ENCODE measurements around the gene CBARP. TPM values are rescaled to one million over a fixed set of nuclear protein-coding genes. Genes with fewer than 3 reads are reported as not detected.

CBARP gene
- total and polyA plus RNA-seq, 2 donors: 0.09 to 0.37 TPM

DNA sequence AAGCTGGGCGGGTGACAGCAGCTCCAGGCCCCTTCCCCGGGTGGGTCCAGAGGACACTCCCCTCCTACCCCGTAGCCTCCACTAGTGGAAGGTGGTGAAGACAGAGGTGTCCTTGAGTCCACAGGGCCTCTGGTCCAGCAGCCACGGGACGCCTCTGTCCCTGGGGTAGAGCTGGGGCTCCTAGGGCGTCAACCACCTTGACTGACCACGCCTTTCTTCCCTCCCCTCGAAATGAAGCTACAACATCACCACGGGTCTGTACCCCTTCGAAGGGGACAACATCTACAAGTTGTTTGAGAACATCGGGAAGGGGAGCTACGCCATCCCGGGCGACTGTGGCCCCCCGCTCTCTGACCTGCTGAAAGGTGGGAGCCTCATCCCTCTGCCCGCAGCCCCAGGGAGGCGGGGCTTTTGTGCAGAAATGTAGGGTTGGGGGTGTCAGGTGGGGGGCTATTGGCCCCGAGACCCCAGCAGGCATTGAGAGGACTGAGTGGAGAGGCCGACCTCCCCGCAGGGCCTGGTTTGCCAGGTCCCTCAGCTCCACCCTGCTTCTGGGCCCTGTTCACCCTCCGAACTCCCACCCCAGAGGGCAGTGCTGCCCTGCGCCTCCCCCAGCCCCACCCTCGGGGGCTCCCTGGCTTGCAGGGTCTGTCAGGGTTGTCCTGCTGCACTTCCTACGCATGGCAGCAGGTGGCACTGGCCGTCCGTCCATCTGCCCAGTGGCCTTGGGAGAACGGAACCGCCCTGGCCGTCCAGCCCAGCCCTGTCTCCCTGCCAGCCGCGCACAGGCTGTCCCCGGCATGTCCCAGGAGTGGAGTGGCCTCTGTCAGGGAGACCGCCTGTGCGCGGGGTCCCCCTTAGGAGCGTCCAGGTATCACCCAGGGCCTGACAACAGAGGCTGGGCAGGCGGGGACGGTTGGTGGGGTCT lies 16.6 kb downstream of the CBARP start:
- DNase-seq (ENCODE audit: low read depth in 6 of 9, low spot score in 9 of 9): no peak
- no peaks in the 10 kb centered on the region for H3K4me1 ChIP-seq (ENCODE audit: control insufficient read depth in 2 of 2, insufficient read depth in 2 of 2, low read length in 2 of 2)
- no peak overlapping the region for H3K27ac ChIP-seq (ENCODE audit: low read depth in 1 of 2, low read length in 1 of 2)
- peaks cover 52 to 65% of the 10 kb centered on the region in 2 donors for H3K36me3 ChIP-seq (ENCODE audit: control insufficient read depth in 2 of 2, insufficient read depth in 2 of 2, low read length in 1 of 2)
- no peak overlapping the region for H3K4me3 ChIP-seq (ENCODE audit: low read length in 2 of 2)
- H3K27me3 ChIP-seq (ENCODE audit: control insufficient read depth in 2 of 2, insufficient read depth in 1 of 2, low read length in 1 of 2): no peaks in the 10 kb centered on the region
- WGBS: 98% methylated on average over 38 of the region's 38 CpGs
- no peaks in the 10 kb centered on the region for H3K9me3 ChIP-seq (ENCODE audit: control insufficient read depth in 2 of 2, insufficient read depth in 1 of 2, low read length in 1 of 2)

DNA sequence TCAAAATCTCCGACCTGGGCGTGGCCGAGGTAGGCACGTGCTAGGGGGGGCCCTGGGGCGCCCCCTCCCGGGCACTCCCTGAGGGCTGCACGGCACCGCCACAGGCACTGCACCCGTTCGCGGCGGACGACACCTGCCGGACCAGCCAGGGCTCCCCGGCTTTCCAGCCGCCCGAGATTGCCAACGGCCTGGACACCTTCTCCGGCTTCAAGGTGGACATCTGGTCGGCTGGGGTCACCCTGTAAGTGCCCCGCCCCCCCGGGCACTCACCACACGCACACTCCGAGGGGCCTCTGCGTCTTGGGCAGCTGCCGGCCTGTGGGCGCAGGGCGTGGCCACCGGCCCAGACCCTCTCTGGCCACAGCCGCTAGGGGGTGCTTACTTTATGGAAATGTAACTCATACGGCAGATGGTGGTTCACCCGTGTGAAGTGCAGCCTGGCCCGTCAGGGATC lies 17.3 kb downstream of the CBARP start:
- Histone ChIP-seq H3K27me3 (ENCODE audit: control insufficient read depth in 2 of 2, insufficient read depth in 1 of 2, low read length in 1 of 2) (no peaks in the 10 kb centered on the region), H3K36me3 (ENCODE audit: control insufficient read depth in 2 of 2, insufficient read depth in 2 of 2, low read length in 1 of 2) (peaks cover 50 to 61% of the 10 kb centered on the region in 2 donors), H3K4me3 (ENCODE audit: low read length in 2 of 2) (no peak overlapping the region), H3K9me3 (ENCODE audit: control insufficient read depth in 2 of 2, insufficient read depth in 1 of 2, low read length in 1 of 2) (no peaks in the 10 kb centered on the region), H3K27ac (ENCODE audit: low read depth in 1 of 2, low read length in 1 of 2) (no peak overlapping the region), H3K4me1 (ENCODE audit: control insufficient read depth in 2 of 2, insufficient read depth in 2 of 2, low read length in 2 of 2) (no peaks in the 10 kb centered on the region)
- no peak for DNase-seq (ENCODE audit: low read depth in 6 of 9, low spot score in 9 of 9)
- WGBS: 98% methylated on average over 33 of the region's 33 CpGs

DNA sequence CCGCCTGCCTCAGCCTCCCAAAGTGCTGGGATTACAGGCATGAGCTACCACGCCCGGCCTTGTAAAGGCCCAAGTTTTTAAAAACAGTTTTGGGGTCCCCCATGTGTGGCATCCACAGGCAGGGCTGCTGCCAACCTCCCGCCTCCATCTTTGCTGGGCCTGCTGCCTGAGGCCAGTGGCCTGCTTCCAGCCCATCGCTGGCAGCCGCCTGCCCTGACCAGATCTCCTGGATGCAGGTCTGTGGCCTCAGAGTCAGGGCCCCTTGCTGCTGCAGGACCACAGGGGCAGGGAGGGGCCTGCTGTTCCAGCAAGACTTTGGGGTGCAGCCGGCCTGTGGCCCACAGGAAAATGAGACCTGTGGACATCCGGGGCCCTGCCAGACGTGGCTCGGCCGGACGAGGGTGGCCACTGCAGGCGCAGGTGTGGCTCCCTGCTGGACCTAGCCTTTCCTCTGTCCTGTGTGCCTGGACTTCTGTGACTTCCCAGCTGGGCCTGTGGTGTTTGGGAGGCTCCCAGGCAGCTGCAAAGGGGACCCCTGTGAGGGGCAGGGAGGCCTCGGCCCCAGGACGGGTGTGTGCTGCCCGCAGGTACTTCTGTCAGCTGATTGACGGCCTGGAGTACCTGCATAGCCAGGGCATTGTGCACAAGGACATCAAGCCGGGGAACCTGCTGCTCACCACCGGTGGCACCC lies 17.9 kb downstream of the CBARP start:
- no peaks in the 10 kb centered on the region for H3K4me1 ChIP-seq (ENCODE audit: control insufficient read depth in 2 of 2, insufficient read depth in 2 of 2, low read length in 2 of 2)
- H3K9me3 ChIP-seq (ENCODE audit: control insufficient read depth in 2 of 2, insufficient read depth in 1 of 2, low read length in 1 of 2): no peaks in the 10 kb centered on the region
- no peak overlapping the region for H3K27ac ChIP-seq (ENCODE audit: low read depth in 1 of 2, low read length in 1 of 2)
- H3K4me3 ChIP-seq (ENCODE audit: low read length in 2 of 2): no peak overlapping the region
- H3K27me3 ChIP-seq (ENCODE audit: control insufficient read depth in 2 of 2, insufficient read depth in 1 of 2, low read length in 1 of 2): no peaks in the 10 kb centered on the region
- 98% methylated on average over 19 of the region's 19 CpGs for WGBS
- DNase-seq (ENCODE audit: low read depth in 6 of 9, low spot score in 9 of 9): no peak
- peaks cover 48 to 60% of the 10 kb centered on the region in 2 donors for H3K36me3 ChIP-seq (ENCODE audit: control insufficient read depth in 2 of 2, insufficient read depth in 2 of 2, low read length in 1 of 2)

DNA sequence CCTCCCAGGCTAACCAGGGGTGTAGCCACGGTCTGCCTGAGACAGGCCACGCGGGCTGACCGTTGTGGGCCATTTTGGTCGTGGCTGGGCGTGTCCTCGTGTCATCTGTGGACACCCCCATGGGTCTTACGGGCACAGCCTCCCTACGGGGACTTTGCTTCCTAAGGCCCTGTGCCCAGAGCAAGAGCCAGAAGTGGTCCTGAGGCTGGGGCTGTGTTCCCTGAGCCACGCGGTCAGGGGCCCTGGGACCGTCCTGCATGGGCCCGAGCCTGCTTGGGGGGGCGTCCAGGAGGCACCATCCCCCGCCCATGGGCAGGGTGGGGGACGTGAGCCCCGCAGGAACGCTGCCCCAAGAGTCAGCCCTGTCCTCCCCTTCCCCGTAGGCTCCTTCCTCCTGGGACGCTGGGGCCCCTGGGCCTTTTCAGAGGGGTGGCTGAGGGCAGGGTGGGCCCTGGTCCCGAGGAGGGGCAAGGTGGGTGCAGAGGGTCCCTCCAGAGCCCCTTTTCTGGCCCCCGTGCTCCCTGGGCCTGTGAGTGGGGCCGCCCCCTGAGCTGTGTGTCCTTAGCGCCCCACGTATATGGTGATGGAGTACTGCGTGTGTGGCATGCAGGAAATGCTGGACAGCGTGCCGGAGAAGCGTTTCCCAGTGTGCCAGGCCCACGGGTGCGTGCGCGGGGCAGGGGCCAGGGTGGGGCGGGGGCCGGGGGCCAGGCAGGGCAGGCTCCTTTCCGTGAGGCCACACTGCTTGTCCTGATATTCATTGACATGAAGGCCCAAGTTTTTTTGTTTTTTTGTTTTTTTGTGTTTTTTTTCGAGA lies 18.8 kb downstream of the CBARP start:
- no peak for DNase-seq (ENCODE audit: low read depth in 6 of 9, low spot score in 9 of 9)
- peaks cover 5 to 7% of the 10 kb centered on the region in 2 donors for H3K4me1 ChIP-seq (ENCODE audit: control insufficient read depth in 2 of 2, insufficient read depth in 2 of 2, low read length in 2 of 2)
- peaks cover 41 to 55% of the 10 kb centered on the region in 2 donors for H3K36me3 ChIP-seq (ENCODE audit: control insufficient read depth in 2 of 2, insufficient read depth in 2 of 2, low read length in 1 of 2)

DNA sequence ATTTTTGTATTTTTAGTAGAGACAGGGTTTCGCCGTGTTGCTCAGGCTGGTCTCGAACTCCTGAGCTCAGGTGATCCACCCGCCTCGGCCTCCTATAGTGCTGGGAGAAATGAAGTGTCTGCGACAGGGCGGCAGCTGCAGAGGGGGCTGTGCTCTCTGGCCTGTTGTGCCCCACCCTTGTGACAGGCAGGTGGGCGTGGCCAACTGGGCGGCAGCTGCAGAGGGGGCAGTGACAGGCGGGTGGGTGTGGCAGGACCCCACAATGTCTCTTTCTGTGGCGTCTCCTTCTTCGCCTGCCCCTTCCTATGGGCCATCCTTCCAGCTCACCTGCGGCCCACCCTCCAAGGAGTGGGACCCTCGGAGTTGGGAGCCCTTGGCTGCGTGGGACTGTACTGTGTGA lies 20.4 kb downstream of the CBARP start:
- Histone ChIP-seq H3K27ac (ENCODE audit: low read depth in 1 of 2, low read length in 1 of 2) (no peak overlapping the region), H3K36me3 (ENCODE audit: control insufficient read depth in 2 of 2, insufficient read depth in 2 of 2, low read length in 1 of 2) (peaks cover 28 to 43% of the 10 kb centered on the region in 2 donors), H3K9me3 (ENCODE audit: control insufficient read depth in 2 of 2, insufficient read depth in 1 of 2, low read length in 1 of 2) (no peaks in the 10 kb centered on the region), H3K4me3 (ENCODE audit: low read length in 2 of 2) (no peak overlapping the region), H3K27me3 (ENCODE audit: control insufficient read depth in 2 of 2, insufficient read depth in 1 of 2, low read length in 1 of 2) (no peaks in the 10 kb centered on the region), H3K4me1 (ENCODE audit: control insufficient read depth in 2 of 2, insufficient read depth in 2 of 2, low read length in 2 of 2) (peaks cover 6 to 15% of the 10 kb centered on the region in 2 donors)
- 97% methylated on average over 15 of the region's 15 CpGs for WGBS
- no peak for DNase-seq (ENCODE audit: low read depth in 6 of 9, low spot score in 9 of 9)

More for the DNA sequence above, 18.8 kb downstream of the CBARP start:
- no peaks in the 10 kb centered on the region for H3K9me3 ChIP-seq (ENCODE audit: control insufficient read depth in 2 of 2, insufficient read depth in 1 of 2, low read length in 1 of 2)
- 97% methylated on average over 37 of the region's 37 CpGs for WGBS
- no peaks in the 10 kb centered on the region for H3K27me3 ChIP-seq (ENCODE audit: control insufficient read depth in 2 of 2, insufficient read depth in 1 of 2, low read length in 1 of 2)
- no peak overlapping the region for H3K4me3 ChIP-seq (ENCODE audit: low read length in 2 of 2)
- no peak overlapping the region for H3K27ac ChIP-seq (ENCODE audit: low read depth in 1 of 2, low read length in 1 of 2)

DNA sequence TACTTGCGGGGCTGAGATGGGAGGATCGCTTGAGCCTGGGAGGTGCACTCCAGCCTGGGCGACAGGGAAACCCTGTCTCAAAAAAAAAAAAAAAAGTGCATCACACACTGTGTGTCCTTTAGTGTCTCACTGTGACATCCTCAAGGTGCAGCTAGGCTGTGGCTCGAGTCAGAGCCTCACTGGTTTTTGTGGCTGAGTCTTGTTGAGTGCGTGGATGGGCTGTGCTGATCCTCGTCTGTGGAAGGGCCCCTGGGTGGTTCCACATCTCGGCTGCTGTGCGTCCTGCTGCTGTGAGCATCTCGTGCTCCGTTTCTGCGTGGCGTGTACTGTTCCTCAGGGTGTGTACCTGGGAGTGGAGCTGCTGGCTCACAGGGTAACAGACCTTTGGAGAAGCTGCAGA lies 21.0 kb downstream of the CBARP start:
- H3K27me3 ChIP-seq (ENCODE audit: control insufficient read depth in 2 of 2, insufficient read depth in 1 of 2, low read length in 1 of 2): no peaks in the 10 kb centered on the region
- H3K4me1 ChIP-seq (ENCODE audit: control insufficient read depth in 2 of 2, insufficient read depth in 2 of 2, low read length in 2 of 2): peaks cover 6 to 15% of the 10 kb centered on the region in 2 donors
- DNase-seq (ENCODE audit: low read depth in 6 of 9, low spot score in 9 of 9): no peak
- H3K36me3 ChIP-seq (ENCODE audit: control insufficient read depth in 2 of 2, insufficient read depth in 2 of 2, low read length in 1 of 2): peaks cover 30 to 38% of the 10 kb centered on the region in 2 donors
- WGBS: 97% methylated on average over 12 of the region's 12 CpGs
- H3K27ac ChIP-seq (ENCODE audit: low read depth in 1 of 2, low read length in 1 of 2): no peak overlapping the region
- H3K4me3 ChIP-seq (ENCODE audit: low read length in 2 of 2): no peak overlapping the region
- H3K9me3 ChIP-seq (ENCODE audit: control insufficient read depth in 2 of 2, insufficient read depth in 1 of 2, low read length in 1 of 2): no peaks in the 10 kb centered on the region

DNA sequence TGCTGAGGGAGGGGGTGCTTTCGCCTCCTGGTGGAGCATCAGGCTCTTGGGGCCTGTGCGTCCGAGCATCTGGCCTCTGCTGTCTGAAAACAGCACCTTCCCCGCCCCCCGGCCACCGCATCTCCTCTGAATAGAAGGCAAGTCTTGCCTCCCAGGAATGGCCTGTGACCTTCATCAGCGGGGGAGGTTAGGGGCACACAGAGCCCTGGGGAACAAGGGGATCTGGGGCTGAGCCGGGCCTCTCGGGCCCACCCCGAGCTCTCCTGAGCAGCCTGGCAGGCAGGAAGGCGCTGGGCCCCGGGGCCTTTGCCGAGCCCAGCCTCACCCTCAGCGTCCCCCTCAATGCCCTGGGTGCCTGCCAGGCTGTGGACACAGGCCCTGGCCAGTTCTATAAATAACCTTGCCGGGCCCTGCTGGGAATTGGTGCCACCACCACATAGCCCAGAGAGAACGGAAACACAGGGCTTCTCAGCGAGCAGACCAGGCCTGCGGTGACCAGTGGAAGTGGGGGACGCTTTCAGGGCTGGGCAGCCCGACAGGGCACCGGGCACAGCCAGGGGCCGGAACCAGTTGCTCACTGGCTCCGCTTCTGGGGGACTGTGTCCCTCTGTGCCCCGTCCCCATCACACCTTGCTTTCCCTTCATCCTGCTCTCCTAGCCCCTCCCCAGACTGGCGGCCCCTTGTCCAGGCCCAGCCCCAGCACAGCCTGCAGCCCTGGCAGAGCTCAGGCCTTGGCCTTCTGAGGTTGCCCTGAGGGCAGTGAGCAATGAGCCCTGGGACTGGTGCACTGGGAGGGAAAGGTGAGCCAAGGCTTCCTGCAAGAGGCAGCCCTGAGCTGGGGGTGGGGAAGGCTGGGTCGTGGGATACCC lies 22.7 kb downstream of the CBARP start:
- Histone ChIP-seq H3K4me1 (ENCODE audit: control insufficient read depth in 2 of 2, insufficient read depth in 2 of 2, low read length in 2 of 2) (peaks cover 6 to 15% of the 10 kb centered on the region in 2 donors), H3K4me3 (ENCODE audit: low read length in 2 of 2) (no peak overlapping the region), H3K27me3 (ENCODE audit: control insufficient read depth in 2 of 2, insufficient read depth in 1 of 2, low read length in 1 of 2) (no peaks in the 10 kb centered on the region), H3K9me3 (ENCODE audit: control insufficient read depth in 2 of 2, insufficient read depth in 1 of 2, low read length in 1 of 2) (no peaks in the 10 kb centered on the region), H3K36me3 (ENCODE audit: control insufficient read depth in 2 of 2, insufficient read depth in 2 of 2, low read length in 1 of 2) (peaks cover 22 to 31% of the 10 kb centered on the region in 2 donors), H3K27ac (ENCODE audit: low read depth in 1 of 2, low read length in 1 of 2) (no peak overlapping the region)
- WGBS: 95% methylated on average over 26 of the region's 26 CpGs
- DNase-seq (ENCODE audit: low read depth in 6 of 9, low spot score in 9 of 9): no peak

DNA sequence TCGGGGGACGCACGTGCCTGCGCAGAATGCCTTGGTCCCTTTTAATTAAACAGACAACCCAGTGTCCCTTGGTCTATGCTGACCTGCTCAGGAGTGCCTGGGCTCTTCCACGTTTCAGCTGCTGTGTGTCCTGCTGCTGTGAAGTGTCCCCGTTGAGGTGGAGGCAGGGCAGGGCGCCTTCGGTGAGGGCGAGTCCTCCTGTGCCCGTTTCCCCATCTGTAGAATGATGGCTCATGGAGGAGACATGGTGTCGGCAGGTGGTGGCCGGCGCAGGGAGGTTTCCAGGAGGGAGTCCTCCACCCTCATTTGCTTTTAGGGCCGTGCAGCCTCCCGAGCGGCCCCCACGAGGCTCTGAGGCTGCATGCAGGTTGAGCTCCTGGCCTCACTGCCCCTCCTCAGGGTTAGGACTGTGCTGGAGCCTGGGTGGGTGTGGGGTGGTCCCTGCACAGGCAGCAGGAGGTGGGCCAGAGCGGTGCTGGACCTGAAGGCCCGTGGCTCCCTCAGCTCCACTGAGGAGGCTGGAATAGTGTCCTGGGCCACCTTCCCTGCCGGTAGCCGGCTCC lies 23.4 kb downstream of the CBARP start:
- H3K27ac ChIP-seq (ENCODE audit: low read depth in 1 of 2, low read length in 1 of 2): peak overlapping the region in 1 of 2 donors; percentile 67
- H3K4me3 ChIP-seq (ENCODE audit: low read length in 2 of 2): no peak overlapping the region
- H3K9me3 ChIP-seq (ENCODE audit: control insufficient read depth in 2 of 2, insufficient read depth in 1 of 2, low read length in 1 of 2): no peaks in the 10 kb centered on the region
- 78% methylated on average over 21 of the region's 21 CpGs for WGBS
- DNase-seq (ENCODE audit: low read depth in 6 of 9, low spot score in 9 of 9): no peak
- peaks cover 6 to 19% of the 10 kb centered on the region in 2 donors for H3K4me1 ChIP-seq (ENCODE audit: control insufficient read depth in 2 of 2, insufficient read depth in 2 of 2, low read length in 2 of 2)
- peaks cover 25 to 31% of the 10 kb centered on the region in 2 donors for H3K36me3 ChIP-seq (ENCODE audit: control insufficient read depth in 2 of 2, insufficient read depth in 2 of 2, low read length in 1 of 2)
- H3K27me3 ChIP-seq (ENCODE audit: control insufficient read depth in 2 of 2, insufficient read depth in 1 of 2, low read length in 1 of 2): no peaks in the 10 kb centered on the region
